ENCODE data around the gene IL21R.

DNA sequence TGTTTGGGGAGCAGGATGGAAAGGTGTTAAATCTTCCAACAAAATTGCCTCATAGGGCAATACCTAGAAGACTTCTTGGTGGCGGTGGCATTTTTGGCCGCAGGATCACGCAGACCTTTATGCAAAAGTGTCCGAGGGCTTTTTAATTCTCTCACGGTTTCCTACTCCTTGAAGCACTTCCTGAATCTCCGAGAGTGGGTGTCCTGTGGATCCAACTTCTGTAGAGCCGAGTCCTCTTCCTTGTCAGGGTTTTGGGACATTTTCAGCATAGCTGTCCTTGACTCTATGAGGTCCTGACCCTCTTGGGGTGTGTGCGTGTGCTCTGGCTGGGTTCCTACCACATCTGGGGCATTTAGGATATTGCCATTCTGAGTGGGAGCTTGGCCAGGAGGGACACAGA lies 31.7 kb downstream of the IL21R start:
- TF ChIP-seq, protein P1, sequence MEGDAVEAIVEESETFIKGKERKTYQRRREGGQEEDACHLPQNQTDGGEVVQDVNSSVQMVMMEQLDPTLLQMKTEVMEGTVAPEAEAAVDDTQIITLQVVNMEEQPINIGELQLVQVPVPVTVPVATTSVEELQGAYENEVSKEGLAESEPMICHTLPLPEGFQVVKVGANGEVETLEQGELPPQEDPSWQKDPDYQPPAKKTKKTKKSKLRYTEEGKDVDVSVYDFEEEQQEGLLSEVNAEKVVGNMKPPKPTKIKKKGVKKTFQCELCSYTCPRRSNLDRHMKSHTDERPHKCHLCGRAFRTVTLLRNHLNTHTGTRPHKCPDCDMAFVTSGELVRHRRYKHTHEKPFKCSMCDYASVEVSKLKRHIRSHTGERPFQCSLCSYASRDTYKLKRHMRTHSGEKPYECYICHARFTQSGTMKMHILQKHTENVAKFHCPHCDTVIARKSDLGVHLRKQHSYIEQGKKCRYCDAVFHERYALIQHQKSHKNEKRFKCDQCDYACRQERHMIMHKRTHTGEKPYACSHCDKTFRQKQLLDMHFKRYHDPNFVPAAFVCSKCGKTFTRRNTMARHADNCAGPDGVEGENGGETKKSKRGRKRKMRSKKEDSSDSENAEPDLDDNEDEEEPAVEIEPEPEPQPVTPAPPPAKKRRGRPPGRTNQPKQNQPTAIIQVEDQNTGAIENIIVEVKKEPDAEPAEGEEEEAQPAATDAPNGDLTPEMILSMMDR (IDR thresholded peaks at IDR 0.05; ENCODE audit: insufficient read depth, low read length) = no peak
- TF ChIP-seq, protein P2, sequence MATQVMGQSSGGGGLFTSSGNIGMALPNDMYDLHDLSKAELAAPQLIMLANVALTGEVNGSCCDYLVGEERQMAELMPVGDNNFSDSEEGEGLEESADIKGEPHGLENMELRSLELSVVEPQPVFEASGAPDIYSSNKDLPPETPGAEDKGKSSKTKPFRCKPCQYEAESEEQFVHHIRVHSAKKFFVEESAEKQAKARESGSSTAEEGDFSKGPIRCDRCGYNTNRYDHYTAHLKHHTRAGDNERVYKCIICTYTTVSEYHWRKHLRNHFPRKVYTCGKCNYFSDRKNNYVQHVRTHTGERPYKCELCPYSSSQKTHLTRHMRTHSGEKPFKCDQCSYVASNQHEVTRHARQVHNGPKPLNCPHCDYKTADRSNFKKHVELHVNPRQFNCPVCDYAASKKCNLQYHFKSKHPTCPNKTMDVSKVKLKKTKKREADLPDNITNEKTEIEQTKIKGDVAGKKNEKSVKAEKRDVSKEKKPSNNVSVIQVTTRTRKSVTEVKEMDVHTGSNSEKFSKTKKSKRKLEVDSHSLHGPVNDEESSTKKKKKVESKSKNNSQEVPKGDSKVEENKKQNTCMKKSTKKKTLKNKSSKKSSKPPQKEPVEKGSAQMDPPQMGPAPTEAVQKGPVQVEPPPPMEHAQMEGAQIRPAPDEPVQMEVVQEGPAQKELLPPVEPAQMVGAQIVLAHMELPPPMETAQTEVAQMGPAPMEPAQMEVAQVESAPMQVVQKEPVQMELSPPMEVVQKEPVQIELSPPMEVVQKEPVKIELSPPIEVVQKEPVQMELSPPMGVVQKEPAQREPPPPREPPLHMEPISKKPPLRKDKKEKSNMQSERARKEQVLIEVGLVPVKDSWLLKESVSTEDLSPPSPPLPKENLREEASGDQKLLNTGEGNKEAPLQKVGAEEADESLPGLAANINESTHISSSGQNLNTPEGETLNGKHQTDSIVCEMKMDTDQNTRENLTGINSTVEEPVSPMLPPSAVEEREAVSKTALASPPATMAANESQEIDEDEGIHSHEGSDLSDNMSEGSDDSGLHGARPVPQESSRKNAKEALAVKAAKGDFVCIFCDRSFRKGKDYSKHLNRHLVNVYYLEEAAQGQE (IDR thresholded peaks at IDR 0.05; ENCODE audit: insufficient replicate concordance, low read depth) = no peak
- no peak for TF ChIP-seq POLR2AphosphoS5 (IDR thresholded peaks at IDR 0.05; ENCODE audit: low read depth)
- no peak for TF ChIP-seq GABPA (IDR thresholded peaks at IDR 0.05; ENCODE audit: low read depth)
